H1 (cell line): ENCODE results near the gene ROR1. TPM values are rescaled to one million over a fixed set of nuclear protein-coding genes. Genes with fewer than 3 reads are reported as not detected.

Source experiments
- HDAC2 ChIP-seq, 2 experiments: fragments of 300-600 bp in 1 of 2; sonication (generic) in 1 of 2; IDR thresholded peaks; 2 replicates each; pipeline ENCODE4 v1.6.1; 2011 to 2012; ENCODE audit warnings: low read depth in 2 of 2, low read length in 2 of 2, mild to moderate bottlenecking in 2 of 2, moderate library complexity in 2 of 2, borderline replicate concordance in 1 of 2, inconsistent platforms in 1 of 2
- POLR2A ChIP-seq, 2 experiments: IDR thresholded peaks; 1 replicate in 1 of 2; 2 replicates in 1 of 2; pipeline ENCODE4 v1.6.1; 2011; ENCODE audit warnings: low read depth in 2 of 2, low read length in 2 of 2, mild to moderate bottlenecking in 2 of 2; ENCODE audit errors: control extremely low read depth in 1 of 2
- RFX5 ChIP-seq: IDR thresholded peaks from 2 replicates; pipeline ENCODE4 v1.6.1; 2011; ENCODE audit warnings: low read depth, low read length, improper control_type of control experiment, borderline replicate concordance
- RXRA ChIP-seq: IDR thresholded peaks from 2 replicates; pipeline ENCODE4 v1.6.1; 2011; ENCODE audit warnings: low read depth, mild to moderate bottlenecking, low read length, moderate library complexity; ENCODE audit not compliant: insufficient read depth
- polyA plus RNA-seq, 7 experiments: library from polyadenylated mRNA; depleted of rRNA in 3 of 7; stranded (reverse) in 5 of 7; unstranded in 2 of 7; fragments of >200 nt in 5 of 7; fragments of 200-250 nt in 2 of 7; gene quantifications; 1 replicate in 5 of 7; 2 replicates in 1 of 7; 4 replicates in 1 of 7; pipeline versions ENCODE4 v1.2.1 to v1.2.3, GENCODE V29; 2011 to 2013; ENCODE audit warnings: missing spikeins in 2 of 7, mixed read lengths in 2 of 7
- total RNA-seq: library from RNA; stranded (reverse); fragmentation: NEBNext Ultra II Directional; extraction: Animal tissue kit (Norgen Biotek cat#: 25700); gene quantifications from 2 replicates; pipeline ENCODE4 v1.2.1, GENCODE V29; 2021
- TF ChIP-seq, protein P1 (sequence below): fragments of 300-600 bp; sonication (generic); IDR thresholded peaks from 2 replicates; pipeline ENCODE4 v1.7.1; 2012; ENCODE audit warnings: low read length, moderate library complexity, mild to moderate bottlenecking, inconsistent platforms; ENCODE audit not compliant: insufficient replicate concordance
- TF ChIP-seq, protein P2 (sequence below): IDR thresholded peaks from 2 replicates; pipeline ENCODE4 v1.6.1; 2011; ENCODE audit warnings: low read length, improper control_type of control experiment

ROR1 gene
- total and polyA plus RNA-seq, 2 of the 8 experiments (the other 6 are each of a cell fraction or from before 2014, with no cell fraction given): 33.6 to 73.6 TPM

DNA sequence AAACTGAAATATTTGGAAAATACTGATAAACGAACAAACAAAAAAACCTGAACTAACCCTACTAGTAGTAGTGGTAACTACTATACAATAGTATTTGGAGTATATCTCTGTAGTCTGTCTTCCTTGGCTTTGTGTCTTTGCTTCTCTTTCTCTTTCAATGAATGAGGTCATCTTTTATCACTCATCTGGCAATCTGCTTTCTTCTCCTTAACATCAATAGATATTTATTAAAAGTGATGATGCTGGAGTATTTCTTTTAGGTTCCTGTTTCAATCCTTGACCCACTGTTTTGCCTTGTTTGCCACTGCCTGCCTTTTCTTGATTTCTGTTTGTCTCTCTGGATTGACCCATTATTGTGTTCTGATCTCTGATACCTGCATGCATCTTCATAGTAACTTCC is 71.5 kb downstream of the ROR1 start (continued):
- TF ChIP-seq, protein P1, sequence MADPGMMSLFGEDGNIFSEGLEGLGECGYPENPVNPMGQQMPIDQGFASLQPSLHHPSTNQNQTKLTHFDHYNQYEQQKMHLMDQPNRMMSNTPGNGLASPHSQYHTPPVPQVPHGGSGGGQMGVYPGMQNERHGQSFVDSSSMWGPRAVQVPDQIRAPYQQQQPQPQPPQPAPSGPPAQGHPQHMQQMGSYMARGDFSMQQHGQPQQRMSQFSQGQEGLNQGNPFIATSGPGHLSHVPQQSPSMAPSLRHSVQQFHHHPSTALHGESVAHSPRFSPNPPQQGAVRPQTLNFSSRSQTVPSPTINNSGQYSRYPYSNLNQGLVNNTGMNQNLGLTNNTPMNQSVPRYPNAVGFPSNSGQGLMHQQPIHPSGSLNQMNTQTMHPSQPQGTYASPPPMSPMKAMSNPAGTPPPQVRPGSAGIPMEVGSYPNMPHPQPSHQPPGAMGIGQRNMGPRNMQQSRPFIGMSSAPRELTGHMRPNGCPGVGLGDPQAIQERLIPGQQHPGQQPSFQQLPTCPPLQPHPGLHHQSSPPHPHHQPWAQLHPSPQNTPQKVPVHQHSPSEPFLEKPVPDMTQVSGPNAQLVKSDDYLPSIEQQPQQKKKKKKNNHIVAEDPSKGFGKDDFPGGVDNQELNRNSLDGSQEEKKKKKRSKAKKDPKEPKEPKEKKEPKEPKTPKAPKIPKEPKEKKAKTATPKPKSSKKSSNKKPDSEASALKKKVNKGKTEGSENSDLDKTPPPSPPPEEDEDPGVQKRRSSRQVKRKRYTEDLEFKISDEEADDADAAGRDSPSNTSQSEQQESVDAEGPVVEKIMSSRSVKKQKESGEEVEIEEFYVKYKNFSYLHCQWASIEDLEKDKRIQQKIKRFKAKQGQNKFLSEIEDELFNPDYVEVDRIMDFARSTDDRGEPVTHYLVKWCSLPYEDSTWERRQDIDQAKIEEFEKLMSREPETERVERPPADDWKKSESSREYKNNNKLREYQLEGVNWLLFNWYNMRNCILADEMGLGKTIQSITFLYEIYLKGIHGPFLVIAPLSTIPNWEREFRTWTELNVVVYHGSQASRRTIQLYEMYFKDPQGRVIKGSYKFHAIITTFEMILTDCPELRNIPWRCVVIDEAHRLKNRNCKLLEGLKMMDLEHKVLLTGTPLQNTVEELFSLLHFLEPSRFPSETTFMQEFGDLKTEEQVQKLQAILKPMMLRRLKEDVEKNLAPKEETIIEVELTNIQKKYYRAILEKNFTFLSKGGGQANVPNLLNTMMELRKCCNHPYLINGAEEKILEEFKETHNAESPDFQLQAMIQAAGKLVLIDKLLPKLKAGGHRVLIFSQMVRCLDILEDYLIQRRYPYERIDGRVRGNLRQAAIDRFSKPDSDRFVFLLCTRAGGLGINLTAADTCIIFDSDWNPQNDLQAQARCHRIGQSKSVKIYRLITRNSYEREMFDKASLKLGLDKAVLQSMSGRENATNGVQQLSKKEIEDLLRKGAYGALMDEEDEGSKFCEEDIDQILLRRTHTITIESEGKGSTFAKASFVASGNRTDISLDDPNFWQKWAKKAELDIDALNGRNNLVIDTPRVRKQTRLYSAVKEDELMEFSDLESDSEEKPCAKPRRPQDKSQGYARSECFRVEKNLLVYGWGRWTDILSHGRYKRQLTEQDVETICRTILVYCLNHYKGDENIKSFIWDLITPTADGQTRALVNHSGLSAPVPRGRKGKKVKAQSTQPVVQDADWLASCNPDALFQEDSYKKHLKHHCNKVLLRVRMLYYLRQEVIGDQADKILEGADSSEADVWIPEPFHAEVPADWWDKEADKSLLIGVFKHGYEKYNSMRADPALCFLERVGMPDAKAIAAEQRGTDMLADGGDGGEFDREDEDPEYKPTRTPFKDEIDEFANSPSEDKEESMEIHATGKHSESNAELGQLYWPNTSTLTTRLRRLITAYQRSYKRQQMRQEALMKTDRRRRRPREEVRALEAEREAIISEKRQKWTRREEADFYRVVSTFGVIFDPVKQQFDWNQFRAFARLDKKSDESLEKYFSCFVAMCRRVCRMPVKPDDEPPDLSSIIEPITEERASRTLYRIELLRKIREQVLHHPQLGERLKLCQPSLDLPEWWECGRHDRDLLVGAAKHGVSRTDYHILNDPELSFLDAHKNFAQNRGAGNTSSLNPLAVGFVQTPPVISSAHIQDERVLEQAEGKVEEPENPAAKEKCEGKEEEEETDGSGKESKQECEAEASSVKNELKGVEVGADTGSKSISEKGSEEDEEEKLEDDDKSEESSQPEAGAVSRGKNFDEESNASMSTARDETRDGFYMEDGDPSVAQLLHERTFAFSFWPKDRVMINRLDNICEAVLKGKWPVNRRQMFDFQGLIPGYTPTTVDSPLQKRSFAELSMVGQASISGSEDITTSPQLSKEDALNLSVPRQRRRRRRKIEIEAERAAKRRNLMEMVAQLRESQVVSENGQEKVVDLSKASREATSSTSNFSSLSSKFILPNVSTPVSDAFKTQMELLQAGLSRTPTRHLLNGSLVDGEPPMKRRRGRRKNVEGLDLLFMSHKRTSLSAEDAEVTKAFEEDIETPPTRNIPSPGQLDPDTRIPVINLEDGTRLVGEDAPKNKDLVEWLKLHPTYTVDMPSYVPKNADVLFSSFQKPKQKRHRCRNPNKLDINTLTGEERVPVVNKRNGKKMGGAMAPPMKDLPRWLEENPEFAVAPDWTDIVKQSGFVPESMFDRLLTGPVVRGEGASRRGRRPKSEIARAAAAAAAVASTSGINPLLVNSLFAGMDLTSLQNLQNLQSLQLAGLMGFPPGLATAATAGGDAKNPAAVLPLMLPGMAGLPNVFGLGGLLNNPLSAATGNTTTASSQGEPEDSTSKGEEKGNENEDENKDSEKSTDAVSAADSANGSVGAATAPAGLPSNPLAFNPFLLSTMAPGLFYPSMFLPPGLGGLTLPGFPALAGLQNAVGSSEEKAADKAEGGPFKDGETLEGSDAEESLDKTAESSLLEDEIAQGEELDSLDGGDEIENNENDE: no peak
- no peak for TF ChIP-seq RFX5
- no peak for TF ChIP-seq RXRA
- TF ChIP-seq POLR2A (IDR thresholded peaks at IDR 0.05; ENCODE audit: control extremely low read depth in 1 of 2, low read depth in 2 of 2, low read length in 2 of 2): no peak
- no peak for TF ChIP-seq HDAC2 (IDR thresholded peaks at IDR 0.05; ENCODE audit: borderline replicate concordance in 1 of 2, low read depth in 2 of 2, low read length in 2 of 2)
- TF ChIP-seq, protein P2, sequence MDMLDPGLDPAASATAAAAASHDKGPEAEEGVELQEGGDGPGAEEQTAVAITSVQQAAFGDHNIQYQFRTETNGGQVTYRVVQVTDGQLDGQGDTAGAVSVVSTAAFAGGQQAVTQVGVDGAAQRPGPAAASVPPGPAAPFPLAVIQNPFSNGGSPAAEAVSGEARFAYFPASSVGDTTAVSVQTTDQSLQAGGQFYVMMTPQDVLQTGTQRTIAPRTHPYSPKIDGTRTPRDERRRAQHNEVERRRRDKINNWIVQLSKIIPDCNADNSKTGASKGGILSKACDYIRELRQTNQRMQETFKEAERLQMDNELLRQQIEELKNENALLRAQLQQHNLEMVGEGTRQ: no peak
